Natural killer cell (primary cell): ENCODE data around the gene MAML3. TPM values are rescaled to one million over a fixed set of nuclear protein-coding genes. Genes with fewer than 3 reads are reported as not detected.

Source experiments
- ATAC-seq, 3 donors: fragments of 150-1000 bp in 2 of 3; fragments of 200-7000 bp in 1 of 3; cut with Tn5 transposase; 1 replicate in 1 of 3; 2 replicates in 2 of 3; pipeline ENCODE4 v1.10.0; 2021; ENCODE audit warnings: mild to moderate bottlenecking in 2 of 3, moderate library complexity in 2 of 3
- DNase-seq, 2 donors: peaks; one replicate each; pipeline versions ENCODE4 v3.0.0 to v3.0.0-alpha.2; 2013 to 2021; ENCODE audit warnings: mixed read lengths in 1 of 2
- H3K27ac ChIP-seq: one replicate; pipeline ENCODE4 v1.5.1; 2013; ENCODE audit warnings: mild to moderate bottlenecking, low read length
- H3K27me3 ChIP-seq: one replicate; pipeline ENCODE4 v1.6.1; 2013; ENCODE audit warnings: low read length; ENCODE audit not compliant: control insufficient read depth, insufficient read depth
- H3K36me3 ChIP-seq: one replicate; pipeline ENCODE4 v1.6.1; 2013; ENCODE audit warnings: low read length; ENCODE audit not compliant: control insufficient read depth, insufficient read depth
- H3K4me1 ChIP-seq: one replicate; pipeline ENCODE4 v1.6.1; 2013; ENCODE audit warnings: low read length; ENCODE audit not compliant: control insufficient read depth, insufficient read depth
- H3K4me3 ChIP-seq: one replicate; pipeline ENCODE4 v1.5.1; 2013; ENCODE audit warnings: low read length
- H3K9me3 ChIP-seq: one replicate; pipeline ENCODE4 v1.6.1; 2013; ENCODE audit warnings: low read length; ENCODE audit not compliant: control insufficient read depth, insufficient read depth
- H3K27ac Mint-ChIP-seq, 2 donors: one replicate each; pipeline ENCODE4 v1.8.0; 2022; ENCODE audit warnings: mild to moderate bottlenecking in 2 of 2, mixed read lengths in 2 of 2, moderate library complexity in 1 of 2
- H3K27me3 Mint-ChIP-seq, 2 donors: one replicate each; pipeline ENCODE4 v1.8.0; 2022; ENCODE audit warnings: low read depth in 2 of 2, mixed read lengths in 2 of 2
- H3K36me3 Mint-ChIP-seq: one replicate; pipeline ENCODE4 v1.8.0; 2022; ENCODE audit warnings: mixed read lengths
- H3K4me1 Mint-ChIP-seq, 2 donors: one replicate each; pipeline ENCODE4 v1.8.0; 2022; ENCODE audit warnings: mixed read lengths in 2 of 2
- H3K4me3 Mint-ChIP-seq: one replicate; pipeline ENCODE4 v1.8.0; 2022; ENCODE audit warnings: mild to moderate bottlenecking, moderate library complexity, mixed read lengths
- H3K9me3 Mint-ChIP-seq, 2 donors: one replicate each; pipeline ENCODE4 v1.8.0; 2022; ENCODE audit warnings: mixed read lengths in 2 of 2
- WGBS: methylation state at CpG from one replicate; pipeline ENCODE4 v1.1.7; 2013; ENCODE audit warnings: missing lambda C conversion rate; ENCODE audit not compliant: insufficient coverage; 5-methylcytosine and 5-hydroxymethylcytosine counted together
- intact Hi-C: fragments of 100-400 bp; cut with micrococcal nuclease; formaldehyde crosslinking; loops from one replicate; pipeline ENCODE4 v1.14.2; 2022
- total RNA-seq, 4 donors: library from RNA; stranded (reverse); fragments of 120-200 nt in 1 of 4; gene quantifications; one replicate each; pipeline versions ENCODE4 v1.2.3 to v1.2.4, GENCODE V29; 2013 to 2022
- TF ChIP-seq, protein P1 (sequence below): fragments of 200-600 bp; IDR thresholded peaks from one replicate; pipeline ENCODE4 v1.8.0; 2022; ENCODE audit warnings: antibody characterized with exemption

Gene MAML3
- total RNA-seq, 3 donors from 2014 or later (not counting 1 experiment from before 2014, with no cell fraction given): 1.7 to 5.6 (median 2.8) TPM

- no peaks in the 10 kb centered on the region for H3K27me3 Mint-ChIP-seq
- 98% methylated on average over 6 of the region's 6 CpGs for WGBS
- H3K4me3 Mint-ChIP-seq: no peak overlapping the region
- Histone ChIP-seq H3K36me3 (peaks cover 2% of the 10 kb centered on the region), H3K4me3 (no peak overlapping the region), H3K9me3 (no peaks in the 10 kb centered on the region), H3K27ac (no peak overlapping the region), H3K27me3 (no peaks in the 10 kb centered on the region), H3K4me1 (no peaks in the 10 kb centered on the region)
- no peaks in the 10 kb centered on the region for H3K36me3 Mint-ChIP-seq
- no peaks in the 10 kb centered on the region for H3K9me3 Mint-ChIP-seq
- no peak for ATAC-seq
- no peak overlapping the region for H3K27ac Mint-ChIP-seq
- intact Hi-C loops: no loop called here
- no peaks in the 10 kb centered on the region for H3K4me1 Mint-ChIP-seq
- TF ChIP-seq, protein P1, sequence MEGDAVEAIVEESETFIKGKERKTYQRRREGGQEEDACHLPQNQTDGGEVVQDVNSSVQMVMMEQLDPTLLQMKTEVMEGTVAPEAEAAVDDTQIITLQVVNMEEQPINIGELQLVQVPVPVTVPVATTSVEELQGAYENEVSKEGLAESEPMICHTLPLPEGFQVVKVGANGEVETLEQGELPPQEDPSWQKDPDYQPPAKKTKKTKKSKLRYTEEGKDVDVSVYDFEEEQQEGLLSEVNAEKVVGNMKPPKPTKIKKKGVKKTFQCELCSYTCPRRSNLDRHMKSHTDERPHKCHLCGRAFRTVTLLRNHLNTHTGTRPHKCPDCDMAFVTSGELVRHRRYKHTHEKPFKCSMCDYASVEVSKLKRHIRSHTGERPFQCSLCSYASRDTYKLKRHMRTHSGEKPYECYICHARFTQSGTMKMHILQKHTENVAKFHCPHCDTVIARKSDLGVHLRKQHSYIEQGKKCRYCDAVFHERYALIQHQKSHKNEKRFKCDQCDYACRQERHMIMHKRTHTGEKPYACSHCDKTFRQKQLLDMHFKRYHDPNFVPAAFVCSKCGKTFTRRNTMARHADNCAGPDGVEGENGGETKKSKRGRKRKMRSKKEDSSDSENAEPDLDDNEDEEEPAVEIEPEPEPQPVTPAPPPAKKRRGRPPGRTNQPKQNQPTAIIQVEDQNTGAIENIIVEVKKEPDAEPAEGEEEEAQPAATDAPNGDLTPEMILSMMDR: no peak
- DNase-seq: no peak
These were observed 433.2 kb downstream of the MAML3 start for GRCh38 chr4:139720806-139721205.

DNA sequence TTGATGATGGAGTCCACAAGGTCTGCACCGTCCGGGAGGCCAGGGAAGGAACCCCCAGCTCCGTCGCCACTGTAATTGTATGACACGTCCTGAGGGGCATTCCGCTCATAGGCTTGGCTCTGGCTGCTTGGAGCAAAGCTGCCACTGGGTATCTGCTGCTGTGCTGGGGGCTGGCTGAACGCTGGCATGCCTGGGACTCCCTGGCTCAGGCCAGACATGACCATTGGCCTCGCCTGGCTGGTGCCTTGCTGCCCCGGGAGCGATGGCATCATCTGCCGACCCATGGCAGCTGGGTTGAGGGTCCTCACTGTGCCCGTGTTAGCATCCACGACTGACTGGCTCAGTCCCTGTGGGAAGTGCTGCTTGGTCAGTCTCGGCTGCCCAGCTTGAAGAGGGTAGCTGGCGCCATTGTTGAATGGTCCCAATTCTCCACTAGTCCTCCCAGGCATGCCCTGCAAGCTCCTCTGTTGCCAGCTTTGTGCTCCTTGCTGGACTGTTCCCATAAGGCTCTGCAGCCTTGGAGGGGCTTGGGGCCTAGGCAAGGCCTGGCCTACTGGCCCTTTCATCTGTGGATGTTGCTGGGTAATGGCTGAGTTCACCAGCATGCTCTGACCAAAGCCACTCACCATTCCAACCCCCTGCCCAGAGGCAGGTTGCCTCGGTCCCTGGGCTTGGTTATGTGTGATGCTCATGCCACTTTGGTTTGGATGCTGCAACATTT is 434.4 kb downstream of the MAML3 start:
- H3K36me3 Mint-ChIP-seq: no peaks in the 10 kb centered on the region
- WGBS: 95% methylated on average over 16 of the region's 16 CpGs
- no peaks in the 10 kb centered on the region for H3K4me1 Mint-ChIP-seq
- no peaks in the 10 kb centered on the region for H3K27me3 Mint-ChIP-seq
- Histone ChIP-seq H3K4me1 (no peaks in the 10 kb centered on the region), H3K27ac (no peak overlapping the region), H3K27me3 (no peaks in the 10 kb centered on the region), H3K36me3 (no peaks in the 10 kb centered on the region), H3K4me3 (no peak overlapping the region), H3K9me3 (no peaks in the 10 kb centered on the region)
- H3K9me3 Mint-ChIP-seq: no peaks in the 10 kb centered on the region
- no peak overlapping the region for H3K27ac Mint-ChIP-seq
- H3K4me3 Mint-ChIP-seq: no peak overlapping the region
- no peak for ATAC-seq
- no peak for DNase-seq
- TF ChIP-seq, protein P1: no peak
- intact Hi-C loops: no loop called here

GRCh38 chr4:139718833-139719232 is 435.2 kb downstream of the MAML3 start:
- no peaks in the 10 kb centered on the region for H3K27me3 Mint-ChIP-seq

More at GRCh38 chr4:139718833-139719232, 435.2 kb downstream of the MAML3 start:
- no peaks in the 10 kb centered on the region for H3K36me3 Mint-ChIP-seq
- Histone ChIP-seq H3K4me1 (no peaks in the 10 kb centered on the region), H3K36me3 (no peaks in the 10 kb centered on the region), H3K27me3 (no peaks in the 10 kb centered on the region), H3K27ac (no peak overlapping the region), H3K4me3 (no peak overlapping the region), H3K9me3 (no peaks in the 10 kb centered on the region)
- no peaks in the 10 kb centered on the region for H3K4me1 Mint-ChIP-seq
- intact Hi-C loops: no loop called here
- DNase-seq: no peak
- no peak overlapping the region for H3K4me3 Mint-ChIP-seq
- H3K27ac Mint-ChIP-seq: no peak overlapping the region
- WGBS: 94% methylated on average over 10 of the region's 10 CpGs
- H3K9me3 Mint-ChIP-seq: no peaks in the 10 kb centered on the region
- ATAC-seq: no peak
- TF ChIP-seq, protein P1: no peak
